A549 (cell line): ENCODE measurements around the gene ADGRG6. TPM values are rescaled to one million over a fixed set of nuclear protein-coding genes. Genes with fewer than 3 reads are reported as not detected.

Experiments
- ATAC-seq, 2 experiments: fragments of 200-7000 bp in 1 of 2; fragments of >200 bp in 1 of 2; cut with Nextera tagmentation in 1 of 2; cut with Tn5 transposase in 1 of 2; 3 replicates each; pipeline versions ENCODE4 v1.8.0 to v1.9.1; 2018 to 2020; ENCODE audit warnings: mild to moderate bottlenecking in 1 of 2, moderate library complexity in 1 of 2
- CTCF ChIA-PET: fragments of 300-600 bp; sonication (Branson Sonifier 250); formaldehyde crosslinking; extraction: SDS; loops from one replicate; lab custom pipeline; 2021; ENCODE audit warnings: antibody characterized with exemption, inconsistent platforms; lab: Yijun Ruan, JAX
- POLR2A ChIA-PET: fragments of 350-600 bp; formaldehyde crosslinking; extraction: SDS; loops from one replicate; lab custom pipeline; 2021; ENCODE audit warnings: antibody characterized with exemption, inconsistent platforms; lab: Yijun Ruan, JAX
- DNase-seq, 2 experiments: peaks; one replicate each; pipeline versions ENCODE4 v3.0.0 to v3.0.0-alpha.2; 2011 to 2016; ENCODE audit warnings: low read depth in 1 of 2, low spot score in 1 of 2
- FAIRE-seq: peaks from 2 replicates; lab custom pipeline; 2011; peaks lifted over from hg19 to GRCh38; lab: Jason Lieb, UNC
- H3K27ac ChIP-seq, 2 experiments: fragments of >200 bp; sonication (Bioruptor Twin); formaldehyde crosslinking; 3 replicates each; pipeline ENCODE4 v1.5.1; 2016 to 2017
- H3K4me1 ChIP-seq: fragments of >200 bp; sonication (Bioruptor Twin); formaldehyde crosslinking; 3 replicates; pipeline ENCODE4 v1.6.1; 2016
- H3K4me2 ChIP-seq: fragments of >200 bp; sonication (Bioruptor Twin); formaldehyde crosslinking; 3 replicates; pipeline ENCODE4 v1.6.1; 2016
- H3K4me3 ChIP-seq: fragments of >200 bp; sonication (Bioruptor Twin); formaldehyde crosslinking; 3 replicates; pipeline ENCODE4 v1.5.1; 2016
- H3K9me3 ChIP-seq: fragments of >200 bp; sonication (Bioruptor Twin); formaldehyde crosslinking; 3 replicates; pipeline ENCODE4 v1.6.1; 2016
- CBX2 ChIP-seq: fragments of 200-600 bp; sonication (generic); IDR thresholded peaks from 2 replicates; pipeline ENCODE4 v1.6.1; 2016; ENCODE audit warnings: low read depth, mild to moderate bottlenecking, borderline replicate concordance
- CBX8 ChIP-seq: fragments of 200-600 bp; sonication (generic); IDR thresholded peaks from 2 replicates; pipeline ENCODE4 v1.6.1; 2016
- CHD2 ChIP-seq: fragments of 150-350 bp; IDR thresholded peaks from 2 replicates; pipeline ENCODE4 v1.6.1; 2014; ENCODE audit warnings: low read length; ENCODE audit not compliant: partially characterized antibody
- EHMT2 ChIP-seq: fragments of 200-600 bp; sonication (generic); IDR thresholded peaks from 2 replicates; pipeline ENCODE4 v1.6.1; 2016; ENCODE audit warnings: antibody characterized with exemption, low read depth, mild to moderate bottlenecking, moderate library complexity
- EP300 ChIP-seq, 2 experiments: fragments of >200 bp; sonication (Bioruptor Twin); formaldehyde crosslinking; IDR thresholded peaks; 2 replicates in 1 of 2; 3 replicates in 1 of 2; pipeline ENCODE4 v1.6.1; 2016 to 2017
- FOSB ChIP-seq: fragments of 250-450 bp; sonication (Bioruptor Pico); IDR thresholded peaks from 2 replicates; pipeline ENCODE4 v1.5.0; 2020; ENCODE audit warnings: mild to moderate bottlenecking, moderate library complexity
- HDAC2 ChIP-seq: fragments of 200-600 bp; sonication (generic); IDR thresholded peaks from 2 replicates; pipeline ENCODE4 v1.6.1; 2016
- HOXA7 ChIP-seq: fragments of 250-450 bp; sonication (Bioruptor Pico); IDR thresholded peaks from 2 replicates; pipeline ENCODE4 v1.5.0; 2020; ENCODE audit warnings: mild to moderate bottlenecking, moderate library complexity
- HOXB13 ChIP-seq: fragments of 250-450 bp; sonication (Bioruptor Pico); IDR thresholded peaks from 2 replicates; pipeline ENCODE4 v1.5.0; 2020; ENCODE audit warnings: low read depth, mild to moderate bottlenecking, moderate library complexity
- HOXB5 ChIP-seq: fragments of 250-450 bp; sonication (Bioruptor Pico); IDR thresholded peaks from 2 replicates; pipeline ENCODE4 v1.5.0; 2020; ENCODE audit warnings: mild to moderate bottlenecking, moderate library complexity
- JUN ChIP-seq, 2 experiments: fragments of >200 bp; sonication (Bioruptor Twin); formaldehyde crosslinking; IDR thresholded peaks; 2 replicates in 1 of 2; 3 replicates in 1 of 2; pipeline ENCODE4 v1.6.1; 2016 to 2017
- JUNB ChIP-seq: fragments of >200 bp; sonication (Bioruptor Twin); formaldehyde crosslinking; IDR thresholded peaks from 2 replicates; pipeline ENCODE4 v1.6.1; 2016
- KDM1A ChIP-seq: fragments of 200-600 bp; sonication (generic); IDR thresholded peaks from 2 replicates; pipeline ENCODE4 v1.6.1; 2016; ENCODE audit warnings: low read depth, mild to moderate bottlenecking
- MAZ ChIP-seq: fragments of 150-350 bp; IDR thresholded peaks from 2 replicates; pipeline ENCODE4 v1.6.1; 2014; ENCODE audit warnings: antibody characterized with exemption, low read depth, low read length, borderline replicate concordance
- NFE2L2 ChIP-seq: fragments of 150-350 bp; conservative IDR thresholded peaks from 2 replicates; pipeline ENCODE4 v1.6.1; 2014; ENCODE audit warnings: low read length
- PHF8 ChIP-seq: fragments of 200-600 bp; sonication (generic); IDR thresholded peaks from 2 replicates; pipeline ENCODE4 v1.6.1; 2016; ENCODE audit warnings: low read depth, mild to moderate bottlenecking, antibody characterized with exemption, moderate library complexity, borderline replicate concordance
- POLR2A ChIP-seq: IDR thresholded peaks from 2 replicates; pipeline ENCODE4 v1.6.1; 2012; ENCODE audit warnings: mild to moderate bottlenecking, low read length
- POLR2AphosphoS2 ChIP-seq: conservative IDR thresholded peaks from 2 replicates; pipeline ENCODE4 v1.6.1; 2012; ENCODE audit warnings: low read length, improper control_type of control experiment, inconsistent platforms
- RNF2 ChIP-seq: fragments of 200-600 bp; sonication (generic); IDR thresholded peaks from 2 replicates; pipeline ENCODE4 v1.6.1; 2016; ENCODE audit warnings: low read depth, mild to moderate bottlenecking, antibody characterized with exemption, moderate library complexity, borderline replicate concordance
- SREBF2 ChIP-seq: fragments of 450-650 bp; IDR thresholded peaks from 2 replicates; pipeline ENCODE4 v1.6.1; 2014; ENCODE audit warnings: mild to moderate bottlenecking, moderate library complexity
- ZSCAN20 ChIP-seq: fragments of 250-450 bp; sonication (Bioruptor Pico); IDR thresholded peaks from 2 replicates; pipeline ENCODE4 v1.8.0; 2022; ENCODE audit warnings: mild to moderate bottlenecking, moderate library complexity
- WGBS: methylation state at CpG from one replicate; pipeline ENCODE4 v1.1.6; 2017; ENCODE audit errors: missing lambda C conversion rate; 5-methylcytosine and 5-hydroxymethylcytosine counted together
- polyA plus RNA-seq, 4 experiments: library from polyadenylated mRNA; depleted of rRNA in 3 of 4; stranded (reverse); fragments of >200 nt; fragmentation: RNase III in 1 of 4; extraction: RNeasy Plus Mini Kit Qiagen cat#74134 plus additional on column Dnase treatment in 1 of 4; gene quantifications; 2 replicates in 3 of 4; 3 replicates in 1 of 4; pipeline ENCODE4 v1.2.3, GENCODE V29; 2011 to 2017
- TF ChIP-seq, protein P1 (sequence below): IDR thresholded peaks from 2 replicates; pipeline ENCODE4 v1.6.1; 2012
- TF ChIP-seq, protein P2 (sequence below): fragments of >200 bp; sonication (Bioruptor Twin); formaldehyde crosslinking; IDR thresholded peaks from 3 replicates; pipeline ENCODE4 v1.5.1; 2016
- TF ChIP-seq, protein P3 (sequence below): IDR thresholded peaks from 2 replicates; pipeline ENCODE4 v1.6.1; 2012; ENCODE audit warnings: low read depth, borderline replicate concordance
- TF ChIP-seq, protein P4 (sequence below): fragments of >200 bp; sonication (Bioruptor Twin); formaldehyde crosslinking; IDR thresholded peaks from 3 replicates; pipeline ENCODE4 v1.6.1; 2016
- TF ChIP-seq, protein P5 (sequence below): fragments of 450-650 bp; IDR thresholded peaks from 2 replicates; pipeline ENCODE4 v1.6.1; 2014; ENCODE audit warnings: antibody characterized with exemption

The ADGRG6 gene
- polyA plus RNA-seq, 2 of the 4 experiments (the other 2 are of a cell fraction) = 55.4 to 181 TPM

DNA sequence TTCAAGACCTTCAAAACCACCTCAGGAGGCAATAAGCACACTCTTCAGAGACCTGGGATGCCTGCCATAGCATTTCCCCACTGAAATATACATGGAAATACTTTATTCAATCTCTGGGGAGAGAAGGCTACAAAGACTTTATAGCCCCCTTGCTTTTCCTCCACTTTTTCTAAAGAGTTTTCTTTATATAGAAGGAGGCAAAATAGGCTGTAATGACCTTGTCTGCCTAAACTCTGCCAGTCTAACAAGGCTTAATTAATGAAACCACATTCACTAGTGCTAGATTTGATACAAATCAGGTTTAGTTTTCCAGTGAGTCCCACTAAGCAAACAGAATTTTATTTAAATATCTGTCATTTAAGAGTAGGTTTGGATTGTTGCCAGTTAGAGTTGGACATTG is 114.9 kb downstream of the ADGRG6 start:
- no peak for FAIRE-seq
- TF ChIP-seq HDAC2 (no peak), HOXB5 (CRISPR knock-in tag) (no peak), KDM1A (no peak), ZSCAN20 (no peak)
- TF ChIP-seq, protein P1, sequence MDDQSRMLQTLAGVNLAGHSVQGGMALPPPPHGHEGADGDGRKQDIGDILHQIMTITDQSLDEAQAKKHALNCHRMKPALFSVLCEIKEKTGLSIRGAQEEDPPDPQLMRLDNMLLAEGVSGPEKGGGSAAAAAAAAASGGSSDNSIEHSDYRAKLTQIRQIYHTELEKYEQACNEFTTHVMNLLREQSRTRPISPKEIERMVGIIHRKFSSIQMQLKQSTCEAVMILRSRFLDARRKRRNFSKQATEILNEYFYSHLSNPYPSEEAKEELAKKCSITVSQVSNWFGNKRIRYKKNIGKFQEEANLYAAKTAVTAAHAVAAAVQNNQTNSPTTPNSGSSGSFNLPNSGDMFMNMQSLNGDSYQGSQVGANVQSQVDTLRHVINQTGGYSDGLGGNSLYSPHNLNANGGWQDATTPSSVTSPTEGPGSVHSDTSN = no peak
- TF ChIP-seq, protein P2, sequence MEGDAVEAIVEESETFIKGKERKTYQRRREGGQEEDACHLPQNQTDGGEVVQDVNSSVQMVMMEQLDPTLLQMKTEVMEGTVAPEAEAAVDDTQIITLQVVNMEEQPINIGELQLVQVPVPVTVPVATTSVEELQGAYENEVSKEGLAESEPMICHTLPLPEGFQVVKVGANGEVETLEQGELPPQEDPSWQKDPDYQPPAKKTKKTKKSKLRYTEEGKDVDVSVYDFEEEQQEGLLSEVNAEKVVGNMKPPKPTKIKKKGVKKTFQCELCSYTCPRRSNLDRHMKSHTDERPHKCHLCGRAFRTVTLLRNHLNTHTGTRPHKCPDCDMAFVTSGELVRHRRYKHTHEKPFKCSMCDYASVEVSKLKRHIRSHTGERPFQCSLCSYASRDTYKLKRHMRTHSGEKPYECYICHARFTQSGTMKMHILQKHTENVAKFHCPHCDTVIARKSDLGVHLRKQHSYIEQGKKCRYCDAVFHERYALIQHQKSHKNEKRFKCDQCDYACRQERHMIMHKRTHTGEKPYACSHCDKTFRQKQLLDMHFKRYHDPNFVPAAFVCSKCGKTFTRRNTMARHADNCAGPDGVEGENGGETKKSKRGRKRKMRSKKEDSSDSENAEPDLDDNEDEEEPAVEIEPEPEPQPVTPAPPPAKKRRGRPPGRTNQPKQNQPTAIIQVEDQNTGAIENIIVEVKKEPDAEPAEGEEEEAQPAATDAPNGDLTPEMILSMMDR = no peak
- ChIA-PET POLR2A (no interaction called here), CTCF (no interaction called here)
- peak overlapping the region; percentile 39; the same call in 1 of the 3 replicates for H3K4me2 ChIP-seq
- H3K9me3 ChIP-seq = no peaks in the 10 kb centered on the region
- no peak for DNase-seq
- H3K4me1 ChIP-seq = peaks cover 58% of the 10 kb centered on the region
- H3K4me3 ChIP-seq = no peak overlapping the region
- no peak for ATAC-seq
- peak overlapping the region; percentile 3 to 55; a peak in 2 of 6 replicates for H3K27ac ChIP-seq

DNA sequence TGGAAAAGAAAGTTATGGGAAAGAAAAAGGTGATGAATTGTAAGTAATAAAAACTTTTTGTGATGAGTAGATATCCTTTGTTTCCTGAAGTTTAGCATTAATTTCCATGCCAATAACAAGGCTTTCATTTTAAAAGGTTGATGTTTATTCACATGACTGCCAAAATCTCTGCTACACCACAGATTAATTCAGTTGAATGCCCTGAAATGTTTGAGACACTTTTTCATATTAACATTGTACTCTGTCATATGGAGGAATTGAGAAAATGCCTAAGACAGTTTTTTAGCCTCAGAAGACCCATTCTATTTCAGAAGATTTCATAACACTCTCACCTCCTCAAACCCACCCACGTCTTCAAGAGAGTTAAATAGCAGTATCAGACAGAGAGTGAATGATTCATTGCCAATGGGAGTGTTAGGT is 115.5 kb downstream of the ADGRG6 start:
- 92% methylated on average over 1 of the region's 1 CpG for WGBS
- ATAC-seq (no peak), DNase-seq (no peak), FAIRE-seq (no peak)
- Histone ChIP-seq H3K4me3 (no peak overlapping the region), H3K27ac (peak overlapping the region in 1 of 2 experiments; percentile 55; a peak in 1 of 6 replicates), H3K9me3 (no peaks in the 10 kb centered on the region), H3K4me1 (peaks cover 52% of the 10 kb centered on the region), H3K4me2 (no peak overlapping the region)
- TF ChIP-seq ZSCAN20 = no peak
- no peak for TF ChIP-seq POLR2AphosphoS2
- no peak for TF ChIP-seq CBX2
- TF ChIP-seq EP300 (IDR thresholded peaks at IDR 0.05) = no peak
- no peak for TF ChIP-seq HOXB13
- TF ChIP-seq HDAC2 = no peak
- no peak for TF ChIP-seq NFE2L2
- ChIA-PET CTCF (interaction anchor here (0.7 kb wide), 1 partner anchor 233 kb away, joined by 3 read pairs; no protein-coding TSS in a partner anchor), POLR2A (no interaction called here)

DNA sequence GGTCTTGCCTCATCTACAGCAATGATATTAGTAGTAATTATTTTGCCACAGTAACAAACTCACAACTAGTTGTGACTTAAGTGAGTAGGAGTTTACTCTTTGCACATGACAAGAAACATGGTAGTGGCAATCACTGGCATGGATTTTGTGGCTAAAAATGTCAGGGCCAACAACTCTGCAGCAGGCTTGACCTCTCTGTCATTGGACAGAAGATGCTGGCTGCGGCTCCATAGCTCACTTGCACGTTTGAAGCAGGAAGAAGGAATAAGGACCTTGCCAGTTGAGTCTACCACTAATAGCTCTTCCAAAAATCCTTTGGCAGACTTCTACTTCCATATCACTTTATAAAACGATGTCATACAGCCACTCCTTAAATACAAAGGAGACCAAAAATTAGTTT is 117.3 kb downstream of the ADGRG6 start:
- H3K4me2 ChIP-seq = no peak overlapping the region
- no peak for ATAC-seq
- no peak overlapping the region for H3K27ac ChIP-seq
- CTCF ChIA-PET = interaction anchor here (0.7 kb wide), 1 partner anchor 30 kb away, joined by 3 read pairs; no protein-coding TSS in a partner anchor
- no peaks in the 10 kb centered on the region for H3K9me3 ChIP-seq
- 94% methylated on average over 3 of the region's 3 CpGs for WGBS
- TF ChIP-seq MAZ (no peak), HOXA7 (no peak), EHMT2 (no peak), CHD2 (no peak), POLR2A (no peak), ZSCAN20 (no peak), CBX8 (no peak), RNF2 (no peak), CBX2 (no peak), JUN (IDR thresholded peaks at IDR 0.05) (no peak), PHF8 (no peak), FOSB (no peak), JUNB (no peak), SREBF2 (no peak)
- TF ChIP-seq, protein P3, sequence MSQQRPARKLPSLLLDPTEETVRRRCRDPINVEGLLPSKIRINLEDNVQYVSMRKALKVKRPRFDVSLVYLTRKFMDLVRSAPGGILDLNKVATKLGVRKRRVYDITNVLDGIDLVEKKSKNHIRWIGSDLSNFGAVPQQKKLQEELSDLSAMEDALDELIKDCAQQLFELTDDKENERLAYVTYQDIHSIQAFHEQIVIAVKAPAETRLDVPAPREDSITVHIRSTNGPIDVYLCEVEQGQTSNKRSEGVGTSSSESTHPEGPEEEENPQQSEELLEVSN = no peak
- TF ChIP-seq, protein P4, sequence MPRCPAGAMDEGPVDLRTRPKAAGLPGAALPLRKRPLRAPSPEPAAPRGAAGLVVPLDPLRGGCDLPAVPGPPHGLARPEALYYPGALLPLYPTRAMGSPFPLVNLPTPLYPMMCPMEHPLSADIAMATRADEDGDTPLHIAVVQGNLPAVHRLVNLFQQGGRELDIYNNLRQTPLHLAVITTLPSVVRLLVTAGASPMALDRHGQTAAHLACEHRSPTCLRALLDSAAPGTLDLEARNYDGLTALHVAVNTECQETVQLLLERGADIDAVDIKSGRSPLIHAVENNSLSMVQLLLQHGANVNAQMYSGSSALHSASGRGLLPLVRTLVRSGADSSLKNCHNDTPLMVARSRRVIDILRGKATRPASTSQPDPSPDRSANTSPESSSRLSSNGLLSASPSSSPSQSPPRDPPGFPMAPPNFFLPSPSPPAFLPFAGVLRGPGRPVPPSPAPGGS = no peak
- TF ChIP-seq, protein P5, sequence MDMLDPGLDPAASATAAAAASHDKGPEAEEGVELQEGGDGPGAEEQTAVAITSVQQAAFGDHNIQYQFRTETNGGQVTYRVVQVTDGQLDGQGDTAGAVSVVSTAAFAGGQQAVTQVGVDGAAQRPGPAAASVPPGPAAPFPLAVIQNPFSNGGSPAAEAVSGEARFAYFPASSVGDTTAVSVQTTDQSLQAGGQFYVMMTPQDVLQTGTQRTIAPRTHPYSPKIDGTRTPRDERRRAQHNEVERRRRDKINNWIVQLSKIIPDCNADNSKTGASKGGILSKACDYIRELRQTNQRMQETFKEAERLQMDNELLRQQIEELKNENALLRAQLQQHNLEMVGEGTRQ = no peak
- no peak overlapping the region for H3K4me3 ChIP-seq
- H3K4me1 ChIP-seq = peaks cover 35% of the 10 kb centered on the region
- no peak for DNase-seq
- FAIRE-seq = no peak
- POLR2A ChIA-PET = no interaction called here
